ENCODE data around the gene LRP2. TPM values are rescaled to one million over a fixed set of nuclear protein-coding genes. Genes with fewer than 3 reads are reported as not detected.

Gene LRP2
- total RNA-seq, 3 donors from 2014 or later (not counting 1 experiment from before 2014, with no cell fraction given), result not detected

DNA sequence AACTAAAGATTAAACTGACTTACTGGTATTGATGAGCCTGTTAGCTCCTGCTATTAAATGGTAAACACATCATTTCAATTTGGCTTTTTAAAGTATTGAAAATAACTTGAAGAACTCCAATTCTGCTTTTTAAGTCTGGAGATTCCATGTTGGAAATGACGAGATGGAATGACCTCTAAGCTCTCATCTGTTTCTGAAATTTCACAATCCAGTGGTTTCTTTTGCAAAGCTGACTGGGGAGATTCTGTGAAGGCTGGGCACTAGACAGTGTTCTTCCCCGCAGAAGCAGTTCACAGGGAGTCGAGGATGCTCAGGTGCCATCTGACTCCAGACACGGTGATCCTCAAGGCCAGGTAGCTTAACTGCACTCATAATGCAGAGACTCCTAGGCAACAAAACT lies 248.3 kb downstream of the LRP2 start:
- H3K9me3 Mint-ChIP-seq, result no peaks in the 10 kb centered on the region
- H3K36me3 ChIP-seq (ENCODE audit: control insufficient read depth, insufficient read depth, low read length), result no peaks in the 10 kb centered on the region

GRCh38 chr2:169112841-169113240 lies 249.5 kb downstream of the LRP2 start:
- DNase-seq (no peak), ATAC-seq (no peak)
- peaks cover 3 to 6% of the 10 kb centered on the region in 2 donors for H3K27me3 Mint-ChIP-seq (ENCODE audit: low read depth in 2 of 2)
- H3K4me3 ChIP-seq (ENCODE audit: low read length), result no peak overlapping the region
- WGBS (ENCODE audit: insufficient coverage), result 91% methylated on average over 6 of the region's 6 CpGs
- peaks cover 14% of the 10 kb centered on the region for H3K4me1 ChIP-seq (ENCODE audit: control insufficient read depth, insufficient read depth, low read length)
- no peaks in the 10 kb centered on the region for H3K36me3 ChIP-seq (ENCODE audit: control insufficient read depth, insufficient read depth, low read length)
- H3K27me3 ChIP-seq (ENCODE audit: control insufficient read depth, insufficient read depth, low read length), result no peaks in the 10 kb centered on the region
- intact Hi-C loops (cut with micrococcal nuclease), result no loop called here
- no peak overlapping the region for H3K27ac ChIP-seq (ENCODE audit: low read length)
- H3K4me1 Mint-ChIP-seq, result peaks cover 11 to 16% of the 10 kb centered on the region in 2 donors
- H3K9me3 ChIP-seq (ENCODE audit: control insufficient read depth, insufficient read depth, low read length), result no peaks in the 10 kb centered on the region
- no peak overlapping the region for H3K27ac Mint-ChIP-seq
- no peak overlapping the region for H3K4me3 Mint-ChIP-seq
- TF ChIP-seq CTCF (IDR thresholded peaks at IDR 0.05), result no peak
- no peaks in the 10 kb centered on the region for H3K9me3 Mint-ChIP-seq
- no peaks in the 10 kb centered on the region for H3K36me3 Mint-ChIP-seq

More for the DNA sequence above, 248.3 kb downstream of the LRP2 start:
- intact Hi-C loops (cut with micrococcal nuclease), result no loop called here
- no peak overlapping the region for H3K4me3 Mint-ChIP-seq
- H3K27me3 Mint-ChIP-seq (ENCODE audit: low read depth in 2 of 2), result peaks cover 3 to 6% of the 10 kb centered on the region in 2 donors
- H3K4me1 ChIP-seq (ENCODE audit: control insufficient read depth, insufficient read depth, low read length), result peaks cover 8% of the 10 kb centered on the region
- ATAC-seq, result no peak
- no peaks in the 10 kb centered on the region for H3K36me3 Mint-ChIP-seq
- no peaks in the 10 kb centered on the region for H3K27me3 ChIP-seq (ENCODE audit: control insufficient read depth, insufficient read depth, low read length)
- H3K4me3 ChIP-seq (ENCODE audit: low read length), result no peak overlapping the region
- no peak overlapping the region for H3K27ac ChIP-seq (ENCODE audit: low read length)
- DNase-seq, result no peak
- WGBS (ENCODE audit: insufficient coverage), result 94% methylated on average over 4 of the region's 4 CpGs
- no peak overlapping the region for H3K27ac Mint-ChIP-seq
- peaks cover 0 to 6% of the 10 kb centered on the region in 2 donors for H3K4me1 Mint-ChIP-seq
- H3K9me3 ChIP-seq (ENCODE audit: control insufficient read depth, insufficient read depth, low read length), result no peaks in the 10 kb centered on the region
- no peak for TF ChIP-seq CTCF (IDR thresholded peaks at IDR 0.05)

DNA sequence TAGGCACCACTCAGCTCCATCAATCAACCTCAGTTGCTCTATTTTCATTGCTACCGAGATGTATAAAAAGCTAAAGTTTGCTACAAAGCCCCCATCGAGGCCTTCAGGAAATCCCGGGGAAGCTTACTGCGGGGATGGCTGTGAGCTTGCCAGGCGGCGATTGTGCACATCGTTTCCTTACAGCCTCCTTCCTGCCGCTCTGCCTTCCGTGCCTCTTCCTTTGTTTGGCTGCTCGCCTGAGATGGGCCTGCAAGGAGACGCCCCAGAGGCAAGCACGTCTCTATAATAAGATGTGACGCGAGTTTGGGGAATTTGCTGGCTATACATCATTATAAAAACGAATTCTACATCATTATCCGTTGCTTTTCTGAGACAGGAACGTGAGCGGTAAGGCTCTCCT lies 251.4 kb downstream of the LRP2 start:
- H3K9me3 ChIP-seq (ENCODE audit: control insufficient read depth, insufficient read depth, low read length), result no peaks in the 10 kb centered on the region
- H3K4me1 ChIP-seq (ENCODE audit: control insufficient read depth, insufficient read depth, low read length), result peaks cover 34% of the 10 kb centered on the region
- ATAC-seq (no peak), DNase-seq (no peak)
- 53% methylated on average over 18 of the region's 18 CpGs for WGBS (ENCODE audit: insufficient coverage)
- no peak for TF ChIP-seq CTCF (IDR thresholded peaks at IDR 0.05)
- Mint-ChIP-seq H3K36me3 (no peaks in the 10 kb centered on the region), H3K4me1 (peaks cover 30 to 36% of the 10 kb centered on the region in 2 donors), H3K9me3 (no peaks in the 10 kb centered on the region), H3K27ac (no peak overlapping the region), H3K4me3 (no peak overlapping the region), H3K27me3 (ENCODE audit: low read depth in 2 of 2) (no peaks in the 10 kb centered on the region)
- no peak overlapping the region for H3K27ac ChIP-seq (ENCODE audit: low read length)
- H3K36me3 ChIP-seq (ENCODE audit: control insufficient read depth, insufficient read depth, low read length), result no peaks in the 10 kb centered on the region
- intact Hi-C loops (cut with micrococcal nuclease), result no loop called here
- no peaks in the 10 kb centered on the region for H3K27me3 ChIP-seq (ENCODE audit: control insufficient read depth, insufficient read depth, low read length)
- no peak overlapping the region for H3K4me3 ChIP-seq (ENCODE audit: low read length)

DNA sequence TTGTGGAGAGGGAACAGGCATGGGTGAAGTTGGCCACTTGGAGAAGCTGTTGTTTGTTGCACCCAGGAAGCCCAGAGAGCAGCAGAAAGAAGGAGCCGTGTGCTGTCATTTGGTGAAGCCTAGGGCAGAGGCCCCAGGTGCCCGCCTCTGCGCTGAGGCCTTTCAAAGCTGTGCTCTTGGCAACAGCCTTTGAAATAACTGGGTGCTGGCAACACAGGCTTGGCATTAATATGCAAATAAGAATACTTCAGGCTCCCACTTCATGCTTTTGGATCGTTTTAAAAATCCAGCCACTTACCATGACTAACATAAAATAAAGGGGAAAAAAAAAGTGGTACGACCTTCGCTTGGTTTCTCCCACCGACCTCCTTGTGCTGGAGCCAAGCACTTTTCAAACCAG lies 251.9 kb downstream of the LRP2 start:
- intact Hi-C loops (cut with micrococcal nuclease), result no loop called here
- Histone ChIP-seq H3K27me3 (ENCODE audit: control insufficient read depth, insufficient read depth, low read length) (no peaks in the 10 kb centered on the region), H3K9me3 (ENCODE audit: control insufficient read depth, insufficient read depth, low read length) (no peaks in the 10 kb centered on the region), H3K36me3 (ENCODE audit: control insufficient read depth, insufficient read depth, low read length) (no peaks in the 10 kb centered on the region), H3K4me3 (ENCODE audit: low read length) (no peak overlapping the region), H3K4me1 (ENCODE audit: control insufficient read depth, insufficient read depth, low read length) (peaks cover 37% of the 10 kb centered on the region), H3K27ac (ENCODE audit: low read length) (no peak overlapping the region)
- ATAC-seq (no peak), DNase-seq (no peak)
- Mint-ChIP-seq H3K9me3 (no peaks in the 10 kb centered on the region), H3K4me3 (no peak overlapping the region), H3K27ac (no peak overlapping the region), H3K36me3 (no peaks in the 10 kb centered on the region), H3K4me1 (peaks cover 35 to 41% of the 10 kb centered on the region in 2 donors), H3K27me3 (ENCODE audit: low read depth in 2 of 2) (no peaks in the 10 kb centered on the region)
- no peak for TF ChIP-seq CTCF (IDR thresholded peaks at IDR 0.05)
- WGBS (ENCODE audit: insufficient coverage), result 92% methylated on average over 7 of the region's 7 CpGs

Data from natural killer cell (primary cell).